ENCODE measurements around the gene SCN8A.

Gene SCN8A

DNA sequence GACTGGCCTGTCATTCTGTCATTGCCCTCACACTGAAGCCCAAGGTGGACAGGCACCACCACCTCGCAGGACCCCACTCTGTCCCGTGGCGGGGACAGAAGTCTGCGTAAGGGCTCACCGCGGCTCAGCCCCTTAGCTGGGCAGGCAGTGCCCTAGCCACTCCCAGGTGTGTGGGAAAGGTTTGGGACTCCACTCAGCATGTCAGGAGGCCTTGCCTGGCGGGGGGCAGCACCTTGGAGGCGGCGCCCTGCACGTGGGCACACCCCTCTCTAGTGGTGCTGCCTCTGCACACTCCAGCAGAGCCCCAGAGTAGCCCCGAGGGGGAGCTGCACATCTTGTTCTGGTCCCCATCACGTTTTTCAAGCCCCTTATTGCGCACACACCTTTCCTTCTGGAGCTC, 221.8 kb downstream of the SCN8A start:
- TF ChIP-seq GATA3 (IDR thresholded peaks at IDR 0.05; ENCODE audit: low read depth, low read length) (no peak), GATA2 (IDR thresholded peaks at IDR 0.05; ENCODE audit: low read depth, low read length) (no peak)

DNA sequence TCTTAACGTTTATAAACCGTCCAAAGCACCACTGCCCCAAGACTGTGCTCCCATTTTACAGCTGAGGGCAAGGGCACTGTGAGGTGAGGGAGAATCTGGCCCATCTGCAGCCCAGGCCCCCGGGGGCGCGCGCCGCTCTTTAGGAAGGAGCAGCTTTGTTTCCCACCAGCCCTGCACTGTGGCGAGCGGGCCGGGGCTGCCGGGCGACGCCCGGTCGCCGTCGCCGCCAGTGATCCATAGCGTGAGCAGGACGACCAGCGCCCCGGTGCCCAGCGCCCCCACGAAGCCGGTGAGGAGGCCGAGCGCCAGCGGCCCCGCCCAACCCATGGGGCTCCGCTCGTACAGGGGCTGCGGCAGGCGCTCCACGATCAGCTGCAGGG, 222.9 kb downstream of the SCN8A start:
- TF ChIP-seq GATA3 (IDR thresholded peaks at IDR 0.05; ENCODE audit: low read depth, low read length) (no peak), GATA2 (IDR thresholded peaks at IDR 0.05; ENCODE audit: low read depth, low read length) (no peak)

- TF ChIP-seq GATA3 (IDR thresholded peaks at IDR 0.05; ENCODE audit: low read depth, low read length) = no peak
- no peak for TF ChIP-seq GATA2 (IDR thresholded peaks at IDR 0.05; ENCODE audit: low read depth, low read length)
Observed at GRCh38 chr12:51814311-51815088, 223.5 kb downstream of the SCN8A start.

DNA sequence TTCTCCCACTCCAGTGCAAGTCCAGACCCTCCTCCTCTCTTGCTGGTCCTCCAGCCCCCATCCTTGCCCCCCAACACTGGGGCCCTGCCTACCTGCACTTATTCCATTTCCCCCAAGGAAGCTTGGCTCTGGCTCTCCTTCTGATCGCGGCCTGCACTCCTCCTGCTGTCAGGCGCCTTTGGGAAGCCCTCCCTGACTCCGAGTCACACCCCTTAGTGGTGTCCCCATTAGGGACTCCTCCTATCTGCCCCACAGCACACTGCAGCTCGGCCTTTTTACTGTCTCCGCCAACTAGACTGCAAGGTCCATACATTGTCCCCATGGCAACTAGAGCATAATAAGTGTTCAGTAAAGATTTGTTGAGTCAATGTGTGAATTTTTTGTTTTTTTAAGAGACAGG, 224.5 kb downstream of the SCN8A start:
- TF ChIP-seq GATA3 (IDR thresholded peaks at IDR 0.05; ENCODE audit: low read depth, low read length) = no peak
- no peak for TF ChIP-seq GATA2 (IDR thresholded peaks at IDR 0.05; ENCODE audit: low read depth, low read length)

DNA sequence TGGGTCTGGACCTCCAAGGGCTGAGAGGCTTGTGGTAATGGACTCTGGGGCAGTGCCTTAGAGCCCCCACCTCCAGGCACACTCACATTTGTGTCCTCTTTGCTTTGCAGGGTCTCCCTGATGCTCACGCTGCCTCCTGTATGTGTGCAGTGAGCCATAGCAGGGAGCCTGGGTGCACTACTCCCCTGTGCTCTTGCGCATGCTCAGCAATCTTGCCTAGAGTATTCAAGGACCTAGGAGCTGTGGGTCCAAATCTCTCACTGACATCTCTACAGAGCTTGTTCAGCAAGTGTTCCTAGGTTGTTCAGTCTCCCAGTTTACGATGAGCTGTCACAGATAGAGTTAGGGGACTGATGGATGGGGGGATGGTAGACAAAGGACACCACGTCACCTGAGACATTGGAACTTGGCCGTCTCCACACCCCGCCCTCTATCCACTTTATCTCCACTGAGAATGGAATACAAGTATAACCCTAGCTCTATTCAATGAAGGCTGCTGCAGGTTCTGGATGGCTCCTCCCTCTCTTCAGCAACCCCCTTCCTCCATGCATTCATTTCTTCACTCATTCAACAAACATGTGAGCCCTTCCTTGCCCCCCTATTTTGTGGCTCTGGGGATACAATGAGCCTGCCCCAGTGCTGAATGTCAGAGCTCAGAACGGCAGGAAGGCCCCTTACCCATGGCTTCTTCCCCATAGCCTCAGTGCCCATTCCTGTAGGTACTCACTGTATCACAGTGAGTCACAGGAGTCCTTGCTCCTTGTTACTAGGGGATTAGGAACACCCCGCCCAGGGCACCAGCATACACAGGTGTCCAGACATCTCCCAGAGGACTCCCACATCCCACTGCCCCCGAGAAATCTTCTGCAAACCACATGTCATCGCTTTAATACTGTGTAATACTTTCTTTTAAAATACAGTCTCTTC, 226.3 kb downstream of the SCN8A start:
- TF ChIP-seq GATA2 (IDR thresholded peaks at IDR 0.05; ENCODE audit: low read depth, low read length) = no peak
- TF ChIP-seq GATA3 (IDR thresholded peaks at IDR 0.05; ENCODE audit: low read depth, low read length) = no peak

DNA sequence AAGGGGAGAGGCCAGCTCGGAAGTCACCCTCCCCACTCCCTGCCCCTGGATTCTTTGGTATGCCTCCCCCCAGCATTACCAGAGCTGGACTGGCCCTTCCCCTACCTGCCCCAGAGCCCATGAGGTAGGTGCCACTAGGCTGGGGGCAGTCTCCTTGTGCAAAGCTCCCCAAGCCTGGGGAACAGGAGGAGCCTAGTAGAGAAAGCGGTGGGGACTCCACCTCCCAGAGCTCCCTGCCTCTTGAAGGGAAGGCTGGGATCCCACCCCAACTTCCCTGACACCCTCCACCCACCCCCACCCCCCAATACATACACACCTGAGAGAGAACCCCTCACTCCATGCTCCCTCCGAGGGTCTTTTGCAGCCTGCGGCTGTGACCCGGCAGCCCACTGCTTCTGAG, 227.1 kb downstream of the SCN8A start:
- no peak for TF ChIP-seq GATA2 (IDR thresholded peaks at IDR 0.05; ENCODE audit: low read depth, low read length)
- no peak for TF ChIP-seq GATA3 (IDR thresholded peaks at IDR 0.05; ENCODE audit: low read depth, low read length)

DNA sequence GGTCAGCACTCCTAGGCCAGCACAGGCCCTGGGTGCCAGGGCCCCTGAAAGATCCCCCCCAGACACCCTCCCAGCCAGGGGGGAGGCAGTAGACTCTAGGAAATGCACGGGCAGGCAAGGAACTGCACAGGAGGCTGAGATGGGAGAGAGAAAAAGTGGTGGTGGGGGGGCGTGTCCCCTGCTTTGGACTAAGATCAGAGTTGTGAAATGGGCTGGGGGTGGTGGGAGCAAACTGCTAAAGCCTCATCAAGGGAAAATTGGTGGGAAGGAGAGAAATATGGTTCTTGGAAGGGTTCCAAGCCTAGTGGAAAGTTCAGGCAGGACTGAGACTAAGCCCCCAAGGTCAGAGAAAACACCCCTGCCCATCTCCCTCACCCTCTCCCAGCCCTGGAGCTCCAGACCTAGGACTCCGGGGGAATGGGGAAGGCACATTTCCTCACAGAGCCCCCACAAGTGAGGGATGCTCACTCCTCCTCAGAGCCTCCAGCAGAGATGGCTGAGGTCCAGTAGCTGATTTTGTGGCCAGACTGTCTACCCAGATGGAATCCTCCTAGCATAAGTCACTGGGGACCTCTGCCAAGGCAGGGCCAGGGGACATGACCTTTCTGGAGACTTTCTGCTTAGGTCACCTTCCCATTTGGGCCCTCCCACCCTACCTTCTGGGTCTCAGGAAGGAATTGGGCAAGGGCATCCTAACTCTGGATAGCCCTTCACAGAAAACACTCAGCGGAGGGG, 227.7 kb downstream of the SCN8A start:
- TF ChIP-seq GATA2 (IDR thresholded peaks at IDR 0.05; ENCODE audit: low read depth, low read length) = no peak
- TF ChIP-seq GATA3 (IDR thresholded peaks at IDR 0.05; ENCODE audit: low read depth, low read length) = no peak

- no peak for TF ChIP-seq GATA3 (IDR thresholded peaks at IDR 0.05; ENCODE audit: low read depth, low read length)
- no peak for TF ChIP-seq GATA2 (IDR thresholded peaks at IDR 0.05; ENCODE audit: low read depth, low read length)
Observed at GRCh38 chr12:51819736-51820525, 228.9 kb downstream of the SCN8A start.

DNA sequence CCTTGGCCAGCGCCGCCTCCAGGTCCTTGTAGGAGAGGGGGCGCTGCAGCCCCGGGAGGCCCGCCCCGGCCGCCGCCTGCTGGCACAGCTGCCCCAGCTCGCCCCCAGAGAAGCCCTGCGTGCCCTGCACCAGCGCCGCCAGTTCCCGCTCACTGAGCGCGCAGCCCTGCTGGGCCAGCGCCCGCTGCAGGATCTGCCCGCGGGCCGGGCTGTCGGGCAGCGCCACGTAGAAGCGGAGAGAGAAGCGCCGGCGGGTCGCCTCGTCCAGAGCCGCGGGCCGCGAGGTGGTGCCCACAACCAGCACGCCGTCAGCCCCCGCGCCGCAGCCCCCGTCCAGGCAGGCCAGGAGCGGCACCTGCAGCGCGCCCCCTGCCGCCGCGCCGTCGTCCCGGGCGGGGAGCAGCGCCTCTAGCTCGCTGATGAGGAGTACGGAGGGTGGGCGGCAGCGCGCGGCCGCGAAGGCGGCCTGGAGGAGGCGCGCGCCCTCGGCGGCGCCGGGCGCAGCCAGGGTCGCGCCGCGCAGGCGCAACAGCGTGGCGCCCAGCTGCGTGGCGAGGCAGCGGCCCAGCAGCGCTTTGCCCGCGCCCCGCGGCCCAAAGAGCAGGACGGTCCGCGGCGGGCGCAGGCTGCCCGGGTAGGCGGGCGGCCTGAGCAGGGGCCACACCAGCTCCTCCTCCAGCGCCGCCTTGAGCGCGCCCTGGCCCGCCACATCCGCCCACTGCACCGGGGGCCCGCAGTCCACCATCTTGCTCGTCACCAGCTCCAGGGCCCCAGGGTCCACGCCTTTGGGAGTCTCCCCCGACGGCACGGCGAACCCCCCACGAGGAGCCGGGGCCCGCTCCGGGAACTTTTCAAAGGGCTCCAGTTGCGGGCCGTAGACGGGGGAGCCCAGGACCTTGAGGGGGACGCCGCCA, 229.8 kb downstream of the SCN8A start:
- no peak for TF ChIP-seq GATA2 (IDR thresholded peaks at IDR 0.05; ENCODE audit: low read depth, low read length)
- TF ChIP-seq GATA3 (IDR thresholded peaks at IDR 0.05; ENCODE audit: low read depth, low read length) = no peak

DNA sequence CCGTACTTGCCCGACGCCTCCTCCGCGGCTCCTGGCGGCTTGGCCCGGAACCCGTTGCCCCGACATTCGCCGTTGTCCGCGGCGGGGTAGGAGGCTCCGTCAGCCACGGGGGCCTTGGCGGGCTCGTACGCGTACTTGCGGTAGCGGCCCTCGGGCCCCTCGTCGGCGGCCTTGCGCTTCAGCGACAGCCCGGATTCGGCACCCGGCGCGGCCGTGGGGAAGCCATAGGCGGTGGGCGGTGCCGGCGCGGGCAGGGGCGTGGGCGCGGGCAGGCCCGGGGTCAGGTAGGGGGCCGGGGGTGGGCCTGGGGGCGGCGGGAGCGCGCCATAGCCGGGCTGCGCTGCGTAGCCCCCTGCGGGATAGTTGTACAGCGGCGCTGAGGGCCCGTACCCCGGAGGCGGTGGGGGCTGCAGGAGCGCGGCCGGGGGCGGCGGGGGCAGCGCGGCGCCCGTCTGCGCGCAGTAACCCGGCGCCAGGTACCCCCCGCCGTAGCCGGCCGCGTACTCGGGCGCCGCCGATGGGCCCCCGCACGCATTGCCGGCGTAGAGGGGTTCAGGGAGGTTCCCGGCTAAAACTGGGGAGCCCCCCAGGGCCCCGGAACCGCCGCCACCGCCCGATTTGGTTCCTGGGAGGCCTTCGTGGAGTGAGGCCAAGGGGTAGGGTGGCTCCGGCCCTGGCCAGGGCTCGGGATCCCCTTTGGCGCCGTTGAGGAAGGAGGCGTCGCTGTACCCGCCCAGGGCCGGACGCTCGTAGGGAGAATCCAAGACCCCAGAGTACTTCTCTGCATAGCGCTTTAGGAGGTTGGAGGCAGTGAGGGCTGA, 230.6 kb downstream of the SCN8A start:
- TF ChIP-seq GATA3 (IDR thresholded peaks at IDR 0.05; ENCODE audit: low read depth, low read length) (no peak), GATA2 (IDR thresholded peaks at IDR 0.05; ENCODE audit: low read depth, low read length) (no peak)

- TF ChIP-seq GATA2 (IDR thresholded peaks at IDR 0.05; ENCODE audit: low read depth, low read length) = no peak
Observed at GRCh38 chr12:51822261-51822616, 231.2 kb downstream of the SCN8A start.

GRCh38 chr12:51822956-51823355, 231.9 kb downstream of the SCN8A start:
- TF ChIP-seq GATA3 (IDR thresholded peaks at IDR 0.05; ENCODE audit: low read depth, low read length) (no peak), GATA2 (IDR thresholded peaks at IDR 0.05; ENCODE audit: low read depth, low read length) (no peak)
